C1 segment of cervical spinal cord (tissue), 14 donors: ENCODE results near the gene PBX2.

ENCODE experiments used
- DNase-seq, 14 donors: peaks; one replicate each; lab custom pipeline; 2025; lab: John Stamatoyannopoulos, UW

The PBX2 gene

DNA sequence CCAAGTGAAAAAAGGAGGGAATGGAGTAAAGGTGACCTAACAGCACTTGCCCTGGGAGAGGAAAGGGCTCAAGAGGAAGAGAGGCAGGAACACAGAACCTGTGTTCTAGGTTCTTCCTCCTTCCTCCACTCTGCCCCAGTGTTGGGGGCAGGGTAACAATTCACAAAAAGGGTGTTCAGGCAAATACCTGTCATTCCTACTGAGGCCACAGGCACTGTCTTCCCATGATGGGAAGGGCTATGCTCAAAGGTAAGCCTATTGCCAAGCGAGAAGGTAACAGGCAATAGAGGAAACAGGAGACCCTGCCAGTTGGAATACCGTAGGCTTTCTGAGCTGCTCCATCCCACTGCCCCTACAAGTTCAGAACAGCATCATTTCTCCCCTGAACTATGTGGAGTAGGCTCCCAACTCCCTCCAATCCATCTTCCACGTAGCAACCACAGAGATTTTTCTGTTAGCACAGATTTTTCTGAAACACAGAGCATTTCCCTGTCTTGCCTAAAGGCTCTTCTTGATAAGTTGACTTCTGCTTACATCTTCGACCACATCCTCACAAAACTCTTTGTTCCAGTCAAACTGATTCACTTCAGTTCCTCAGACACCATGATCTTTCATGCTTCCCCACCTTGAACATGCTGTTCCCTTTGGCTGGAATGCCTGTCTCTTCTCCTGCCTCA is 16.8 kb downstream of the PBX2 start:
- DNase-seq = no peak

DNA sequence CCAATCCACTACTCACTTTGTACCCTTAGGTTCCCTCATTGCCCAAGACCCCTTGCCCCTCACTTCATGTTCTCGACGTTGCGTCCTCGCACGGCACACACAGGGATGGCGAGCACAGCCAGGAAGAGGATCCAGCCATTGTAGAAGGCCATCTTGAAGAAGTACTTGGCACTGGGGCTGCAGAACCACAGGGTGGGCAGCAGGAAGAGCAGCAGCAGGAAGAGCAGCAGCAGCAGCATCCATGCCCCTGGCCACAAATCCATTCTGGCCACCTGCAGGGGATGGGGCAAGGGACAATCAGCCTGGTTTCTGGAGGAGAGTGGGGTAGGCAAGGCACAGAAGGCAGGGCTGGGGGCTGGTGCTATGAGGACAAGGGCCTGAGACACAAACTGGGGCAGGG is 18.8 kb downstream of the PBX2 start:
- no peak for DNase-seq

DNA sequence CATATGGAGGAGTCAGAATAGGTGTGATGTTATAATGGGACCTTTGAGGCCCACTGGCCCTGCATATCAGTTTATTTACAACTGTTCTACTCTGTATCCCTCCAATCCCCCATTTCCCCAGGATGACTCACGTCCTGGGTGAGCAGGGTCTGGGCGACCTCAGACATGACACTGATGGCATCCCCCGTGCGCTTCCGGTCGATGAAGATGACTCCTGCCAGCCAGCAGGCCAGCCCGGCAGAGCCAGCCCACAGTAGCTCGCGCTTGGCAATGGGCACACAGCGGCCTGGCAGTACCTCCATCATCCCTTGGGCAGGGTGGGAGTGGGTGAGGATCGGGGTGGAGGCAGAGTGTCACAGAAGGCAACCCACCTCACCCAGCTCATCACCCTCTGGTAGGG is 19.7 kb downstream of the PBX2 start:
- no peak for DNase-seq

DNA sequence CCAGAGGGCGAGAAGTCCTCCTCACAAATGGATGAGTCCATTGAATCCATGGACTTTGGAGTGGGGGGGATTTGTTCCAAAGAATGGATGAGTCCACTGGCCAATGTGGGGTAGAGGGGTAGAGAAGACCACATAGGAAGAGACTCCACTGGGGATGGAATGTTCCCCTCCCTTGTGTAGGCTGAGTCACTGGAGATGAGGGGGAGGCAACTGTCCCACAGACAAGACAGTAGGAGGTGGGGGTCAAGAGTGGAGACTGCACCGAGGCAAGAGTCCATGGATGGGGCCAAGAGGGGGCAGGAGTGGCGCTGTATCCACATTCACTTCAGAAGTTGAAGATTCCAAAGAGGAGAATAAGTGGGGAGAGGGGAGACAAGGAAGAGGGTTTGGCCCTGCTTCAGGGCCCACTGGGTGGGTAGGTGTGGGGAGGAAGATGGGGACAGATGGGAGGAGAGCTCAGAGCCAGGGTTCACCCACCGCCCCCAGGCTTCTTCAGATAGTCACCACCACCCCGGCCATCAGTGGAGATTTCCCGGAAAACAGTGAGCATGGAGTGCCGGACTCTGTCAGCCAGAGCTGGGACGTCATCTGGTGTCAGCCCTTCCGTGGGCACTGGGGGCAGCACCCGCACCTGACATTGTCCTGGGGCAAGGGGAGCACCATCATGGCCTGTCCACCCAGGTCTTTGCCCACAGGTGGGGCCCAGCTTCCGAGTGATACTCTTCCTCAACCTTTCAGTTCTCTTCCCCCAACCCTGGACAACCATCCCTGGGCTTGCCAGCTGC is 21.0 kb downstream of the PBX2 start:
- DNase-seq = no peak

DNA sequence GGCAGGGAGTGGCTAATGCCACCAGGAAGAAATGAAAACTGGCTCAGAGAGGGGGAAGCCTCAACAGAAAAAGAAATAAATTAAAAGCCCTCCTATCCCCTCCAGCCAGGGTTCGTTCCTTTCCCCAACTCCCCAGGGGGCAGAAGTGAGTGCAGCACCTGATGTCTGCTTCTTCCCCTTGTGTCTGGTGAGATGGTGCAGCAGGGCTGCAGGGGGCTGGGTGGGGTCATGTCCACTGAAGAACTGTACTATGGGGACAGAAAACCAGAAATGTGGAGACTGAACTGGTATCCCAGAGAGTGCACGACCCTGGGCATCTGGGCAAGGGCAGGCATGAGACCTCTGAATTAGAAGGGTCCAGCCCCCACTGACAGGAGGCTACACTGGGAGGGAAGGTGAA is 21.7 kb downstream of the PBX2 start:
- DNase-seq = no peak

DNA sequence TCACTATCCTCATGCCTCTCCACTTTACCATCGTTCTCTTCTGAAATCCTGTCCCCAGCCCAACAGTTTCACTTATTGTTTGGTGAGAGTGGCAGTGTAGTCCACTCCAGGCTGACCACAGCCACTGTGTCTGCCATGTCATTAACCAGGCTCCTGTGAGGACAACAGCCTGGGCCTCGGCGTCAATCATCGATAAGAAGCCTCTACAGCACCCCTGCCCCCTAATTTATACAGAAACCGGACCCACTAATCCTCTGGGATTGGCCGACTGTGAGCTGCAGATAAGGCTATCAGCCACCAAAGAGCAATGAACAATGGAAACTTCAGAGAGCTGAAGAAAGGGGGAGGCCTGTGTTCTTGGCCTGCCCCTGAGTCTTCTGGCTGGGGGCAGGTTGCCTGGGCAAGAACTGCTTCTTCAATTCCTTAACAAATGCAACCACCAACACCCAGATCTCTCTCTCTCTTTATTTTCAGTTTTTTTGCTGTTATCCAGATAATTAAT is 22.2 kb downstream of the PBX2 start:
- DNase-seq = no peak

DNA sequence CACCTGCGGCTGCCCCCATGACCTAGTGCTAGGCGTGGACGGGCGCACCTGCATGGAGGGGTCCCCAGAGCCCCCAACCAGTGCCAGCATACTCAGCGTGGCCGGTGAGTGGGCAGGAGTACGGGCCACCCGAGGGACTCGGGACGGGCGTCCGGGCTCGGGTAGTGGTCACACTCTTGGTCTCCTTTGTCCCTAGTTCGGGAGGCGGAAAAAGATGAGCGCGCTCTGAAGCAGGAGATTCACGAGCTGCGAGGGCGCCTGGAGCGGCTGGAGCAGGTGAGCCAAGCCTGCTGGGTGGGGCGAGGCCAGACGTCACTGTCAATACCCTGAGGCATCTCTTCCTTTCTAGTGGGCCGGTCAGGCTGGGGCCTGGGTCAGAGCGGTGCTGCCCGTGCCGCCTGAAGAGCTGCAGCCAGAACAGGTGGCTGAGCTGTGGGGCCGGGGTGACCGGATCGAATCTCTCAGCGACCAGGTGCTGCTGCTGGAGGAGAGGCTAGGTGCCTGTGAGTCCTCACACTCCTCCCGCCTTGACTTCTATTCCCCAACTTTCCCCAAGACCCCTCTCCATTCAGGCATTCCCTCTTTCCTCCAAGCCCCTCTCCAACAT is 22.7 kb downstream of the PBX2 start:
- no peak for DNase-seq

DNA sequence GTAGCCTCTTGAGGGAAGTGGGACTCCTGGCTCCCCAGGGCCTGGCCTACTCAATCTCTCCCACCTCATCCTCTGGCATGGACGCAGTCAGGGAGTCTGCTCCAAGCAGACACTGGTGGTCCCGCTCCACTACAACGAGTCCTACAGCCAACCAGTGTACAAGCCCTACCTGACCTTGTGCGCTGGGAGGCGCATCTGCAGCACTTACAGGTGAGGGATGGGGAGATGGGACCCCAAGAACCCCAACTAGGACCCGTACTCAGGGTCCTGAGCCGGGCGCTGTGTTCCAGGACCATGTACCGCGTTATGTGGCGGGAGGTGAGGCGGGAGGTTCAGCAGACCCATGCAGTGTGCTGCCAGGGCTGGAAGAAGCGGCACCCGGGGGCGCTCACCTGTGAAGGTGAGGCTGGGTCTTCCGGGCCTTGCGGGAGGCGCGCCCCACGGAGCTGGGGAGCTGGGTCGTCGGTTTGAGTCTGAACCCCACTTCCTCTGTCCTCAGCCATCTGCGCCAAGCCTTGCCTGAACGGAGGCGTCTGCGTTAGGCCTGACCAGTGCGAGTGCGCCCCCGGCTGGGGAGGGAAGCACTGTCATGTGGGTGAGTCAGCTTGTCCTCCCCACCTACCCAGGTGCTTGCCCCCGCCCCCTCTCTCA is 23.5 kb downstream of the PBX2 start:
- DNase-seq = no peak

DNA sequence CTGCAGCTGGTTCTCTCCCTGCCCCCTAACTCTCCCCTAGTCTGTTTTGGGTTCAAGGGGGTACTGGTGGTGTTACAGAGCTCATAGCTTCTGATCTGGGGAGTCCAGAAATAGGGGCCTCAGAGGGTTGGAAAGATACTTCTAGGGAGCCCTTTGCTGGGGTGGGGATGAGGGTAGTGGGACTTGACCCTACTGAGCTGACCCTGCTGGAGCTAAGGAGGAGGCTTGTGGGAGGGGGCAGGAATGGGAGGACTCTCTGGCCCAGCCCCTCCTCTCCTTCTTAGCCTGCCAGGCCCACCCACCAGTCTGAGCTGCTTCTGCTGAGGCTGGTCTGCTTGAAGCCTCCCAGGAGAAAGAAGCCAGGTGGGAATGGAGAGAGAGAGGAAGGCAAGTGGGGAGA is 25.7 kb downstream of the PBX2 start, which contains the start of gene EGFL8:
Gene EGFL8, plus strand, starts transcription at position 301 of the 400 bp plus-strand sequence. CDS start 1,571 bp downstream, outside the sequence.
- no peak for DNase-seq

DNA sequence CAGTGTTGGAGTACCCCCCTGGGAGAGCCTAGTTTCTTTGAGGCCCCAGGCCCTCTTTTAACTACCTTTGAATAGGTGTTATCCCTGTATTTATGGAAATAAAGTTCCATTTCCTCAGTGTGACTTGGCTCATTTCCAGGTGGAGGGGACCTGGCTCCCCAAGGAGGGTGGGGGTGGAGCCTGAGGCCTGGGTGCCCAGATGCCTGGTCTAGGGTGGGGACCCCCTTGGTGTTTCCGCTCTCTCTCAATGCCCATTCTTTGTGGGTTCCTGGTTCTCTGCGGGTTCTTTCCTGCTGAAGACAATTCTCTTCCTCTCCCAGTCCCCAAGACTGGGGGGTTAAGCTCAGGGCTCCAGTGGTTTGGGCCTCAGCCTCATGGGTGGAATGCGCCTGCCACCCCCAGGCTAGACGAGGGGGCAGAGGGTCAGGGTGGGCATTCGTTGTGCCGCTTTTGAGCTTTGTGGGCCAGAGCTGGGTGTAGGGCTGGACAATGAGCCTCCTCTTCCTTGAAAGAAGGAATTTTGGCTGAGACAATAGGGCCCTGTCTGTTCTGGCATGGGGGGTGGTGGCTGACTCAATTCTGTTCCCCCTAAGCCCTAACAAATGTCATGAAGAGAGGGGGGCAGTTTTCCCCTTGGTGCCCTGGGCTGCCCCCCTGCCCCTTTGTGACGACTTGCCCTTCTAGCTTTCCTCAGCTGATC is 26.3 kb downstream of the PBX2 start:
- DNase-seq = peak in 1 of 14 donors; percentile 52

DNA sequence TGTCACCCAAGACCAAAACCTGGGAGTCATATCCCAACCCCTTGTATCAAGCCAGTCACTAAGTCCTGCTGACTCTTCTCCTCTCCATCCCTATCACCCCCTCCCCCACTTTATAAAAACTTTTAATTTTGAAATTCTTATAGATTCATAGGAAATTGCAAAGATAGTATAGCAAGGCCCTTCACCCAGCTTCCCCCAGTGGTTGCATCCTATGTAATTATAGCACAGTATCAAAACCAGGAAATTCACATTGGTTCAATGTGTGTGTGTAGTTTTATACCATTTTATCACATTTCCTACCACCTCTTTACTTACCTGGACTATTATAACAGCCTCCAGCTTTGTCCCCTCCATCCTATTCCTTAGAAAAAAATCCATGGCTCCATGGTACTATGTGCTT is 31.9 kb downstream of the PBX2 start:
- DNase-seq = no peak

DNA sequence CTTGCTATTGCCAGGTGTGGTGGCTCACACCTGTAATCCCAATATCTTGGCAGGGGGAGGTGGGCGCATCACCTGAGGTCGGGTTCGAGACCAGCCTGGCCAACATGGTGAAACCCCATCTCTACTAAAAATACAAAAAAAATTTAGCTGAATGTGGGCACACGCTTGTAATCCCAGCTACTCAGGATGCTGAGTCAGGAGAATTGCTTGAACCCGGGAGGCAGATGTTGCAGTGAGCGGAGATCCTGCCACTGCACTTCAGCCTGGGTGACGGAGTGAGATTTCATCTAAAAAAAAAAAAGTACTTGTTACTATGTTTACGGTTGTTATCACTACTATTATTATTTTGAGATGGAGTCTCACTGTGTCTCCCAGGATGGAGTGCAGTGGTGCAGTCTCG is 33.1 kb downstream of the PBX2 start:
- no peak for DNase-seq

DNA sequence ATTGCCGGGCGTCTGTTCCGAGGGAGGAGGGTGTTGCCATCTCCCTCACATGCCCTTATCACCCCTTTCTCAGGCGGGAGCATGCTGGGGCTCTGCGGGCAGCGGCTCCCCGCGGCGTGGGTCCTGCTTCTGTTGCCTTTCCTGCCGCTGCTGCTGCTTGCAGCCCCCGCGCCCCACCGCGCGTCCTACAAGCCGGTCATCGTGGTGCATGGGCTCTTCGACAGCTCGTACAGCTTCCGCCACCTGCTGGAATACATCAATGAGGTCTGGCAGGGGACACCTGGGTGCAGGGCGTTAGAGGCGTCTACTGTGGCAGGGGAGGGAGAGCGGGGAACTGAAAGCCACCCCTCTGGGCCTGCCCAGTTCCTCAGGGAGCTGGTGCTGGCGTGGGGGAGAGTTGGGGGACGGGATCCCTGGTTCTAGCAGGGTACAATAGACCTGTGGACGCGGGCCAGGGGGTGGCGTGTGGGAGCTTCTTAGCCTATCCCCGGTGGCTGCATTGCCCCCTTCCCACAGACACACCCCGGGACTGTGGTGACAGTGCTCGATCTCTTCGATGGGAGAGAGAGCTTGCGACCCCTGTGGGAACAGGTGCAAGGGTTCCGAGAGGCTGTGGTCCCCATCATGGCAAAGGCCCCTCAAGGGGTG is 35.4 kb downstream of the PBX2 start:
- peak in 7 of 14 donors; percentile 50 to 76 (median 63) for DNase-seq

DNA sequence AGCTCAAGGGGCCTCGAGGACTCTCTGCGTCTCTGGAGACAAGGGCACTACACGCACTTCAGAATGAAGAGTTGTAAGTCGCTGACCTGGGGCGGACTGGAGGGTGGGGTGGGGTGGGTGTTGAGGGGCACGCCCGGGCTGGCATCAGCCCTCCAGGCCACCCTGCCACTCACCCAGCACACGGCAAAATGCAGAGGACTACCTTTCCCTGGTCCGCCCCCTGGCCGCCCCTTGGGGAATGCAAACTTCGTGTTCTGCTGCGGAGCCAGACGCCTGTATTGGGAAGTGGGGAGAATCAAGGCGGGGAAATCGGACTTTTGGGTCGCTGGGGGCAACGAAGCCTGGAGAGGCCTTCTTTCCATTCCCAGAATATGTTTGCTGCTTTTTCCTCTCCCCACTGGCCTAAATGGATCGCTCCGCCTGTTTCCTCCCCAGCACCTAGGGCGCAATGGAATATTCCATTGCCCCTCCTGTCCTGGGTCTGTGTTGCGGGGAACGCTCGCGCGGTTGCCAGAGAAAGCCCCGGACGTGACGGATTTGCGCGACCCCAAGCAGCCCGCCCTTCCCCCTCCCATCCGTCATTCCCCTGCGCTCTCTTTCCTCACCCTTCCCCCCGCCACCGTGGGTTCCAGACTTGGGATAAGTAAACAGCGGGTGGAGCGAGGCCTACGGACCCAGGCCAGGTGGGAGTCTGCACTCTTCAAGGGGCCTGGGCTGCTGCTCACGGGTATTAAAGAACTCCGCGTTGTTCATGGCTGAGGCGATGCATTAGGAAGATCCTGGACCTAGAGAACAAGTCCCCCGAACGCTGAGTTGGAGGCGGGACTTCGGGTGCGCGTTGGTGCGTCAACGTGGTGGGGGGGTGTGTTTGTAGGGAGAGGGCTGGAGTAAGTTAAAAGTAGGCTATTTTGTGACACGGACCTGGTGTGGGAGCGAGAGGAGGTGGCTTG is 36.2 kb downstream of the PBX2 start, which contains the start of gene PPT2:
Gene PPT2, plus strand, starts transcription at position 578 of the 950 bp plus-strand sequence. CDS start 454 bp downstream, outside the sequence.
- peak in 13 of 14 donors; percentile 51 to 94 (median 78) for DNase-seq

DNA sequence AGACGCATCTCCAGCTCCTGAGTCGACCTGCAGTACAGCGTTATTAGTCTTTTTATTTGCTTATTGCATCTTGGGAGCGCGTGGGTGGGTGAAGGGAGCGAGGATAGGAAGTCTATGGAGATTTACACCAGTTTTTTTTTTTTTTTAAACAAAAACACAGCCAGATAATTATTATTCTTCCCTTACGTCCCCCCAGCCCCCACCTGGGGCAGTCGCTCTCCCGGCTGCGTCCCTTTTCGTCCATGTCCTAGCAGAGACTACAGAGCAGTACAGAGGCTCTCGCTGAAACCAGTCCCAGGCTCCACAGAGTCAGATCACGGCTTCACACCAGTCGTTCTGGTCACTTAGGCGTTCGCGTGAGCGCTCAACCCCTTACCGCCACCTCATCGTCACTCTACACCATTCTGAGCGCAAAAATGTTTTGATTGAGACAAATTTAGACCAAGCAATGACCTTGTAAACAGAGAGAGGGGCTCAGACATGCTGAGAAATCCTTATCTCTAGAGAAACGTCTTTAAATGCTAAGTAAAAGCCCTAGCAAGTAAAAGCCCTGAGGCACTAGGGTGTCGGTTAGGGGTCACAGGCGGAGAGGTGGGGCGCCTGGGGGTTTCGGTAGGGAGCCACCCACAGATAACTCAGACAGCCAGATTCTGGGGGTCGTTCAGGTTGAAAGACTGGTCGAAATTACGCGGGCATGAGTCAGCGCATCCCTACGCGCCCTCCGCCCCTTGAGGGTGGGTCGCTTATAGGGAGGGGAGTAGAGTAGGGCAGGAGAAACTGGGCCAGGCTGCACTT is 37.0 kb downstream of the PBX2 start:
- DNase-seq = peak in 4 of 14 donors; percentile 25 to 62 (median 46)

DNA sequence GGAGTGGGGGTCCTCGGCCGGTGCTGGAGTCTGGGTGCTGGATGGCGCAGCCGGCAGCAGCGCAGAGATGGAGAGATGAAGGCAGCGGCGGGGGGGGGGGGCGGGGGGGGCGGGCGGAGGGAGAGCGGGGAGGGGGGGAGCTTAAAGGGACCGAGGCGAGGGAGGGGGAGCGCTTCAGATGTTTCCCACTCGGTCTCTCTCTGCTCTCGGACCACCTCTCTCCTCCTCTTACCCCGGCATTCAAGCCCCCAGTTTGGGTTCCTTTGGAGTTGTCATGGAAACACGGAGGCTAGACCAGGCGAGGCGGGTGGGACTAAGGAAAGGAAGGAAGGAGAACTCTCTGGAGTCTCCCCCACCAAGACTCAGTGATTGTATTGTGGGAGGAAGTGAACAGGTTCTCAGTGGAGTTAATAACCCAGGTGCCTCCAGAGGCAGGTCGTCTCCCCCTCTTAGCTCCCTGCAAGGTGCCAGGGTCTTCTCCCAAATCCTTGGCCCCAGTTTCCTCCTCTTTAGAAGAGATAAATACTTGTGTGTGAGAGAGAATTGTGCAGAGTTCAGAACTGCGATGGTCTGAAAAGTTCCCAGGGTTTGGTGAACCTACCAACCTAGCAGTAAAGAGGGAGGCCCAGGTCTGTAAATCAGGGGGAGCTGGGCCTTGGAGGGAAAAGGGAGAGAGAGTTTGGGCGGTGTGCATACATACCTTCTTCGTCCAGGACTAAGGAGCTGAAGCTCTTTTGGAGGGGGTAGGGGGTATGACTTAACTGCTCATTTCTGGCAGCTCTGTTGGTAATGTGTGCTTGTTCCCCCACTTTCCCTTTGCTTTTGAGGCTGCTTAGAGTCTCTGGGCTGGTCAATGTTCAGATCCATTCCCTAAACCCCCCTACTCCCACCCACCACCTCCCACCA is 37.9 kb downstream of the PBX2 start, which contains the start of gene PRRT1:
Gene PRRT1, minus strand, starts transcription at position 77 of the 906 bp plus-strand sequence. CDS start 112 bp downstream, outside the sequence.
- DNase-seq = peak in 4 of 14 donors; percentile 25 to 63 (median 42)

DNA sequence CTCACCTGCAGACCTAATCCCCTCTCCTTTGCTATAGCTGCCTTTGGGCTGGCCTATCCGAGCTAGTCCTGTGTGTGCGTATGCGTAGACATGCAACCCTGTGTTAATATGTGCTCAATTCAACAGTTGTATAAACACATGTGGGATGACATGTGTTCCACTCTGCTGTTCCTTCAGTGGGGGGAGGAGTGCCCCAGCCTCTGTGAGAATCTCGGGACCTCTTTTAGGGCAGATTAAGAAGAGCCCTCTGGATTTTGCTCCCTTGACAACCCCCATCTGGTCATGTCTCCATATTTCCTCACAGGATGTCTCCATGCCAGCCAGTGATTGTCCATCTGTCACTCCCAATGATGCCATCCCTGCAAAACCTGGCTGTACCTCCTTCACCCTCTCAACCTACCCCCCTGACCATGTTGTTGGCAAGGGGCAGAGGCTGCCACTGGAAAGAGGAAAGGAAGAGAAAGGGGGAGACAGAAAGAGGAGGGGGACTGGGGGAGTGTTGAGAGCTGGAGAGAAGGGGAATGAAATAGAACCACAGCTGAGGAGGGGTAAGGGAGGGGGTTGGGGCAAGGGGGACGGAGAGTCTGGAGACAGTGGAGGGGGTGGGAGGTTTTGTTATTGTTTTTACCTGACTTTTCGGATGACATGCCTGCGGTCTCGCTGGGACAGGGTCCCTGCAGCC is 38.7 kb downstream of the PBX2 start:
- DNase-seq = peak in 3 of 14 donors; percentile 20 to 91 (median 31)
